Natural killer cell treated with Interleukin-12 subunit alpha and Interleukin-12 subunit beta and Interleukin-15 and Interleukin-18, amount 100 ng/mL, for 72 hours (primary cell): ENCODE results near the gene SLX1A. TPM values are rescaled to one million over a fixed set of nuclear protein-coding genes. Genes with fewer than 3 reads are reported as not detected.
"Not testable (repeated sequence)": the region's sequence is repeated elsewhere in the genome, so short reads cannot be mapped to it uniquely, and the experiment has no call there.

Source experiments
- ATAC-seq, 2 donors: fragments of 150-1000 bp; cut with Tn5 transposase in 1 of 2; sonication (Bioruptor Pico), chemical (Tn5 transposase) in 1 of 2; 2 replicates each; pipeline ENCODE4 v1.10.0; 2021
- DNase-seq: peaks from one replicate; pipeline ENCODE4 v3.0.0; 2022; ENCODE audit warnings: low spot score
- H3K27ac Mint-ChIP-seq, 2 donors: 1 replicate in 1 of 2; 2 replicates in 1 of 2; pipeline ENCODE4 v1.8.0; 2022; ENCODE audit warnings: mixed read lengths in 2 of 2, mild to moderate bottlenecking in 1 of 2, moderate library complexity in 1 of 2
- H3K27me3 Mint-ChIP-seq, 2 donors: 1 replicate in 1 of 2; 2 replicates in 1 of 2; pipeline ENCODE4 v1.8.0; 2022; ENCODE audit warnings: mixed read lengths in 2 of 2
- H3K36me3 Mint-ChIP-seq: one replicate; pipeline ENCODE4 v1.8.0; 2022; ENCODE audit warnings: mixed read lengths
- H3K4me1 Mint-ChIP-seq, 2 donors: 1 replicate in 1 of 2; 2 replicates in 1 of 2; pipeline ENCODE4 v1.8.0; 2022; ENCODE audit warnings: low read depth in 2 of 2, mixed read lengths in 2 of 2, mild to moderate bottlenecking in 1 of 2
- H3K4me3 Mint-ChIP-seq: one replicate; pipeline ENCODE4 v1.8.0; 2022; ENCODE audit warnings: mixed read lengths
- H3K9me3 Mint-ChIP-seq: 2 replicates; pipeline ENCODE4 v1.8.0; 2022; ENCODE audit warnings: mixed read lengths
- total RNA-seq, 2 donors: library from RNA; stranded (reverse); gene quantifications; one replicate each; pipeline ENCODE4 v1.2.3, GENCODE V29; 2022

Gene SLX1A
- total RNA-seq, 2 donors from 2014 or later: 48.6 to 169 TPM

DNA sequence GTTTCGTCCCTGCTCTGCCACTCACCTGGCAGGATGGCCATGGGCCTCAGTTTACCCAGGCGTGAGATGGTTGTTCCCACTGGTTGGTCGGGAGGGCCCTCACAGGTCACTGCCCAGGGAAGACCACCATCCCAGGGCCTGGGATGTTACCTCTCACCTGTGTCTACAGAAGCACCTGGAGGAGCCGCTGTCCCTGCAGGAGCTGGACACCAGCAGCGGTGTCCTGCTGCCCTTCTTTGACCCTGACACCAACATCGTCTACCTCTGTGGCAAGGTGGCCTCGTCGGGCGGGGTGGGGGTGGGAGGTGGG lies 6.2 kb upstream of the SLX1A start:
- no peak for ATAC-seq
- H3K4me3 Mint-ChIP-seq: peak overlapping the region; percentile 98
- H3K4me1 Mint-ChIP-seq: peaks cover 12 to 23% of the 10 kb centered on the region in 2 donors
- DNase-seq: no peak
- no peaks in the 10 kb centered on the region for H3K9me3 Mint-ChIP-seq
- H3K27ac Mint-ChIP-seq: peak overlapping the region; percentile 95 to 98
- no peaks in the 10 kb centered on the region for H3K27me3 Mint-ChIP-seq
- peaks cover 11% of the 10 kb centered on the region for H3K36me3 Mint-ChIP-seq

DNA sequence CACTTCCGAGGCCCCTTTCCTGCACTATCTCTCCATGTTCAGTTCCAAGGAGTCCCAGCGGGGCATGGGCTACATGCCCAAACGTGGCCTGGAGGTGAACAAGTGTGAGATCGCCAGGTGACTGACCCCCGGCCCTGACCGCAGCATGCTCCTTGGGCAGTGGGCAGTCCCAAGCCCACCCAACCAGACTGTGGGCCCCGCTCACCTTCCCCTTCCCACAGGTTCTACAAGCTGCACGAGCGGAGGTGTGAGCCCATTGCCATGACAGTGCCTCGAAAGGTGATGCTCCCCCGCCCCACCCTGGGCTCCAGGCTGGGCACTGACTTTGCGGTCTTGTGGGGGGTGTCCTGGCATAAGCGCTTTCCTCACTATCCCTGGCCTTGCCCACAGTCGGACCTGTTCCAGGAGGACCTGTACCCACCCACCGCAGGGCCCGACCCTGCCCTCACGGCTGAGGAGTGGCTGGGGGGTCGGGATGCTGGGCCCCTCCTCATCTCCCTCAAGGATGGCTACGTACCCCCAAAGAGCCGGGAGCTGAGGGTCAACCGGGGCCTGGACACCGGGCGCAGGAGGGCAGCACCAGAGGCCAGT lies 5.6 kb upstream of the SLX1A start:
- DNase-seq: peak; percentile 60
- H3K4me3 Mint-ChIP-seq: peak overlapping the region; percentile 27
- peaks cover 9 to 21% of the 10 kb centered on the region in 2 donors for H3K4me1 Mint-ChIP-seq
- H3K9me3 Mint-ChIP-seq: no peaks in the 10 kb centered on the region
- ATAC-seq: no peak
- peaks cover 11% of the 10 kb centered on the region for H3K36me3 Mint-ChIP-seq
- peak overlapping the region in 1 of 2 donors; percentile 98 for H3K27ac Mint-ChIP-seq
- no peaks in the 10 kb centered on the region for H3K27me3 Mint-ChIP-seq

DNA sequence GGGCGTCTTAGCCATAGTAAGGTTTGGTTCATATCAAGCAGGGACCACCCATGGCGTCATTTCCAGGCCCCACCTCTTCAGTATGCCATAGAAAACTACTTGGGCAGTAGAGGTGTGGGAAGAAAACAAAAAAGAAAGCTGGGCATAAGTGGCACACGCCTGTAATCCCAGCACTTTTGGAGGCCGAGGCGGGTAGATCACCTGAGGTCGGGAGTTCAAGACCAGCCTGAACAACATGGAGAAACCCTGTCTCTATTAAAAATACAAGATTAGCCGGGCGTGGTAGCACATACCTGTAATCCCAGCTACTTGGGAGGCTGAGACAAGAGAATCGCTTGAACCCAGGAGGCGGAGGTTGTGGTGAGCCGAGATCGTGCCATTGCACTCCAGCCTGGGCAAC lies 2.5 kb upstream of the SLX1A start:
- H3K36me3 Mint-ChIP-seq, DNase-seq, H3K9me3 Mint-ChIP-seq, H3K27ac Mint-ChIP-seq, H3K4me3 Mint-ChIP-seq, H3K27me3 Mint-ChIP-seq, ATAC-seq: not testable (repeated sequence)
- H3K4me1 Mint-ChIP-seq: peaks cover 9 to 11% of the 10 kb centered on the region in 2 donors

DNA sequence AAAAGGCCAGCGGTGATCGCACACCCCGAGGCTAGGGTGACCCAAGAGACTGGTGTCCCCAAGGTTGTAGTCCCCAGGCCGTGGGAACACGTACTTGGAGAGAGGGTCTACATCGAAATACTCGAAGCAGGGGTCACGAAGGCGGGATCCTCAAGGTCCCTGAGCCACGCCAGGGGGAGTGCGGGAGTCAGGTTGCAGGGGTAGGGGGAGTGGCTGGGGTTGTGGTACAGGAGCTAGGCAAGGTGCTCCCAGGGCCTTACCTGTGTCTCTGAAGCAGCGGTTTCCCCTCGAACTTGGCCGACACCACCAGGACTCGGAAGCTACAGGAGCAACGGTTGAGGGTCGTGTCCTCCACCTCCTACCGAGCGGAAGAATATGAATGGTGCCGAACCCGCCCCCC lies 577 bp upstream of the SLX1A start:
- H3K27ac Mint-ChIP-seq, H3K4me1 Mint-ChIP-seq, H3K9me3 Mint-ChIP-seq: not testable (repeated sequence)

GRCh38 chr16:30194172-30194925 lies 674 bp downstream of the SLX1A start:
- H3K27ac Mint-ChIP-seq, H3K4me3 Mint-ChIP-seq, DNase-seq, H3K9me3 Mint-ChIP-seq, H3K36me3 Mint-ChIP-seq, H3K27me3 Mint-ChIP-seq, H3K4me1 Mint-ChIP-seq: not testable (repeated sequence)
- peak; percentile 89 to 91 for ATAC-seq

More for the DNA sequence above, 577 bp upstream of the SLX1A start:
- not testable (repeated sequence) for H3K36me3 Mint-ChIP-seq, H3K4me3 Mint-ChIP-seq, DNase-seq, H3K27me3 Mint-ChIP-seq
- ATAC-seq: peak; percentile 1 to 4

GRCh38 chr16:30197001-30197400 lies 3.3 kb downstream of the SLX1A start:
- not testable (repeated sequence) for H3K36me3 Mint-ChIP-seq

DNA sequence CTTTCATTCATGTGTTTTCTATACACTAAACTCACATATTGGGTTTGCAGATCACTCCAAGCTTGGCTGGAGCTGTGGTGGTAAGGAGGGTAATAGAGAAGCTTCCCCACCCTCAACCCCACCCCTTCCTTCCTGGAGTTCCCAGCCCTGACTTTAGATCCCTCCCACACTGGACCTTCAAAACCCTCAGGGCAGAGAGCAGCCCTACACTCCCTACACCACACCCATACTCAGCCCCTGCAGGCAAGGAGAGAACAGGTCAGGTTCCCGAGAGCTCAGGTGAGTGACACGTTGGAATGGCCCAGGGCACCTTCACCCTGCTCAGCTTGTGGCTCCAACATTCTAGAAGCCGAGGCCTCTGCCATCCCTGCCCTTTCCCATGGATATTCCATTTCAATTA lies 5.4 kb downstream of the SLX1A start, which contains the start of gene SULT1A3:
SULT1A3 (plus strand) TSS at position 207 of the 400 bp plus-strand sequence. CDS start 1,474 bp downstream, outside the sequence.
- not testable (repeated sequence) for H3K27me3 Mint-ChIP-seq, H3K27ac Mint-ChIP-seq, ATAC-seq, H3K9me3 Mint-ChIP-seq, H3K36me3 Mint-ChIP-seq, H3K4me1 Mint-ChIP-seq, DNase-seq, H3K4me3 Mint-ChIP-seq

More at GRCh38 chr16:30197001-30197400, 3.3 kb downstream of the SLX1A start:
- ATAC-seq, H3K9me3 Mint-ChIP-seq, H3K27me3 Mint-ChIP-seq, H3K4me3 Mint-ChIP-seq, H3K4me1 Mint-ChIP-seq, H3K27ac Mint-ChIP-seq, DNase-seq: not testable (repeated sequence)

- ATAC-seq, H3K36me3 Mint-ChIP-seq, DNase-seq, H3K27ac Mint-ChIP-seq, H3K9me3 Mint-ChIP-seq, H3K27me3 Mint-ChIP-seq, H3K4me1 Mint-ChIP-seq, H3K4me3 Mint-ChIP-seq: not testable (repeated sequence)
These were observed 6.1 kb downstream of the SLX1A start for GRCh38 chr16:30199608-30200343.

DNA sequence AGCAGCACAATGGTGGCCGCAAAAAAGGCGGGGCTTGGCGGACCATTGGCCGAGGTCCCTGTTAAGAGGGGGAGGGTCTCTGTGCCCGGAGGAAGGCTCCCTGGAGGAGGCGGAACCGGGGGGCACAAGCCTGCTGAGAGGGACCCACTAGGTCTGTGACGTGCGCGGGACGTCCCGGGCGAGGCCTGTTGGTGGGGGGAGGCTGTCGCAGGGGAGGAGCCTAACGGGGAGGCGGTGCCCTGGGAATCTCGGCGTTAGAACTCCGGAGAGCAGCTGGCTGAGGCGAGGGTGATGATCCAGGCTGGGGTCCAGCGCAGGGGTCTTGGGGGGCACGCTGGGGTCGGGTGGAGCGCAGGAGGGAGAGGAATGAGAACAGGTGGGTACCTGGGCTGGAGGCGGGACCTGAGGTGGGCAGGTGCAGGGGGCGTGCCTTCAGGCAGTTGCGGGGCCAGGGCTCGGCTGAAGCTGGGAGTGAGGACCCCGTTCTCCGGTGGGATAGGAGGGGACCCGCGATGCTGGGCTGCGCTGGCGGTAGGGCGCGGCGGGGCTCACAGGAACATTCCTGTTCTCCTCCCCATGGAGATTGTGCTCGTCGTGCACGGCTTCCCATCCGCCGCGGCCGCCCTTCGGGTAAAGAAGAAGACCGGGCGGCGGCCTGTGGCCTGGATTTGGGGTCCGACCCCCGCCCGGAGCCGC lies 12.0 kb downstream of the SLX1A start:
- H3K27ac Mint-ChIP-seq, H3K36me3 Mint-ChIP-seq, H3K4me1 Mint-ChIP-seq, H3K27me3 Mint-ChIP-seq, H3K9me3 Mint-ChIP-seq, H3K4me3 Mint-ChIP-seq: not testable (repeated sequence)
- DNase-seq (peak; percentile 39), ATAC-seq (peak; percentile 61 to 77)

DNA sequence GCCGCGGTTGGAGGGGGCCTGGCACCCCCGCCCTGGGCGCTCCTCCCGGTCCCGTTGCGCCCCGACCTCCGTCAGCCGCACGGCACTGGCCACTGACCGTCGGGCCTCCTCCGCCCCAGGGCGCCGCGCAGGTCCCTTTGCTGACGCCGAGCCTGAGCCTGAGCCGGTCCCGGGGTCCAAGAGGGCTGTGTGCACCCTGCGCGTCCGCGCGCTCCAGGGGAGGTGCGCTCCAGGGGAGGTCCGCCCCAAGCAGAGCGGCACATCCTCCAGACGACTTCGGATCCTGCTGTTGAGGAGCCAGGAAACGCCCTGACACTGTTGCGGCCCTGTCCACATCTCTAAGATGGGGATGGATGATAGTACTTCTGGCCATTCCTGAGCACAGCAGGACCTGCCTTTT lies 12.6 kb downstream of the SLX1A start:
- H3K27me3 Mint-ChIP-seq, H3K4me1 Mint-ChIP-seq, H3K9me3 Mint-ChIP-seq, H3K4me3 Mint-ChIP-seq, H3K27ac Mint-ChIP-seq, DNase-seq, H3K36me3 Mint-ChIP-seq: not testable (repeated sequence)
- peak; percentile 66 to 72 for ATAC-seq

- H3K27ac Mint-ChIP-seq, DNase-seq, H3K36me3 Mint-ChIP-seq, H3K9me3 Mint-ChIP-seq, H3K4me1 Mint-ChIP-seq, ATAC-seq, H3K27me3 Mint-ChIP-seq, H3K4me3 Mint-ChIP-seq: not testable (repeated sequence)
These were observed 13.5 kb downstream of the SLX1A start for GRCh38 chr16:30207063-30207704.

DNA sequence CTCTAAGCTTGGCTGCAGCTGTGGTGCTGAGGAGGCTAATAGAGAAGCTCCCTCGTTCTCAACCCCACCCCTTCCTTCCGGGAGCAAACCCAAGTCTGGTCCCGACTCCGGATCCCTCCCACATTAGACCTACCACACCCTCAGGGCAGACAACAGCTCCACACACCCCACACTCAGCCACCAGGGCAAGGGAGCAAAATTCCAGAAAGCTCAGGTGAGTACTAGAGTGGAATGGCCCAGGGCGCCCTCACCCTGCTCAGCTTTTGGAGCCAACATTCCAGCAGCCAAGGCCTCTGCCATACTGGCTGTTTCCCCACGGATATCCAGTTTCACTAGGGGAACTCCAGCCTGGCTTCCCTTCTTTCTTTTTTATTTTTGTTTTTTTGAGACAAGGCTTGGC lies 15.4 kb downstream of the SLX1A start:
- H3K4me3 Mint-ChIP-seq: not testable (repeated sequence)

DNA sequence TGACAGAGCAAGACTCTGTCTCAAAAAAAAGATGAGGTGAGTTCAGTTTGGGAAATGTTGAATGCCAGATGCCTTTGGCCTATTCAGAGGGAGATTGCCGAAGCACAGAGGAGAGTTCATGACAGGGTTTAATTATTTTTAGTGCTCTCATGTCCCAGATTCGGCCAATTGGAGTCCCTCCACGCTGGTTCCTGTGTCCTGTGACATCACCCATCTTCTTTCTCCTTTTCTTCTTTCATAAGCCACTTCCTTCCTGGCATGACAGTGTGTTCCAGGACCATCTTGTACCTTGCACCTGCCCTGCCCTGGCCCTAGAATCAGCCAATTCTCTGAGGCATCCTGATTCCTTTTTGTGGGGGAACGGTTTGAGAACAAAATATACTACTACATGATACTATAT lies 17.7 kb downstream of the SLX1A start:
- ATAC-seq: peak; percentile 34 to 66

More for the DNA sequence above, 15.4 kb downstream of the SLX1A start:
- not testable (repeated sequence) for DNase-seq, H3K9me3 Mint-ChIP-seq, H3K27ac Mint-ChIP-seq, H3K4me1 Mint-ChIP-seq, H3K36me3 Mint-ChIP-seq, H3K27me3 Mint-ChIP-seq, ATAC-seq

More for the DNA sequence above, 17.7 kb downstream of the SLX1A start:
- H3K4me1 Mint-ChIP-seq, H3K9me3 Mint-ChIP-seq, H3K27ac Mint-ChIP-seq, H3K4me3 Mint-ChIP-seq, H3K27me3 Mint-ChIP-seq, DNase-seq, H3K36me3 Mint-ChIP-seq: not testable (repeated sequence)
